GM23338 (cell line): ENCODE data around the gene NDUFA12.

Experiments
- CREB1 ChIP-seq: fragments of 250-450 bp; sonication (Bioruptor Pico); IDR thresholded peaks from 2 replicates; pipeline ENCODE4 v1.5.0; 2020; ENCODE audit warnings: low read depth, mild to moderate bottlenecking, moderate library complexity
- EZH2 ChIP-seq: fragments of 200-600 bp; sonication (generic); IDR thresholded peaks from one replicate; pipeline ENCODE4 v1.8.0; 2017; ENCODE audit warnings: antibody characterized with exemption, mild to moderate bottlenecking, low read depth; ENCODE audit not compliant: unreplicated experiment
- EZH2phosphoT487 ChIP-seq: fragments of 200-600 bp; sonication (generic); IDR thresholded peaks from one replicate; pipeline ENCODE4 v1.8.1; 2018; ENCODE audit warnings: antibody characterized with exemption; ENCODE audit not compliant: unreplicated experiment
- TF ChIP-seq, protein P1 (sequence below): IDR thresholded peaks from one replicate; pipeline ENCODE4 v1.6.1; 2018; ENCODE audit warnings: antibody characterized with exemption; ENCODE audit not compliant: unreplicated experiment
- TF ChIP-seq, protein P2 (sequence below), 2 experiments: fragments of 200-600 bp in 1 of 2; sonication (generic) in 1 of 2; conservative IDR thresholded peaks; 2 replicates each; pipeline versions ENCODE4 v1.5.1 to v1.6.1; 2016 to 2017; ENCODE audit warnings: antibody characterized with exemption in 2 of 2, low read depth in 2 of 2, mild to moderate bottlenecking in 2 of 2, moderate library complexity in 1 of 2

DNA sequence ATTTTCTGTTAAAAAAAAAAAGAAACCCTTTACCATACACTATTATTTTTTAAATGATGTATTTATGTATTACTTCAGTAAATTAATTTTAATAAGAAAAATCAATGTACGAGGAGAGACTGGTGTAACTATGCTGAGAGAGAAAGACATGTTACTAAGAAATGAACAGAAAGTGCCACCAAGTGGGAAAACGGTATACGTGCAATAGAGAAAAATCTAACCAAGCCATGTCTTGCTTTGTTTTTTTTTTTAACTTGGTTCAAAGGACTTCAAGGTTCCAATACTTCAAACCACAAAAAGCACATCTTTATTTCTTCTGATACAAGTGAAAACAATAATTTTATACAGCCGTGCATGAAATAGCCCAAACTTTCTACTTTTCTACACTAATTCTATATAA, 22.9 kb downstream of the NDUFA12 start:
- TF ChIP-seq EZH2, result no peak
- TF ChIP-seq, protein P1, sequence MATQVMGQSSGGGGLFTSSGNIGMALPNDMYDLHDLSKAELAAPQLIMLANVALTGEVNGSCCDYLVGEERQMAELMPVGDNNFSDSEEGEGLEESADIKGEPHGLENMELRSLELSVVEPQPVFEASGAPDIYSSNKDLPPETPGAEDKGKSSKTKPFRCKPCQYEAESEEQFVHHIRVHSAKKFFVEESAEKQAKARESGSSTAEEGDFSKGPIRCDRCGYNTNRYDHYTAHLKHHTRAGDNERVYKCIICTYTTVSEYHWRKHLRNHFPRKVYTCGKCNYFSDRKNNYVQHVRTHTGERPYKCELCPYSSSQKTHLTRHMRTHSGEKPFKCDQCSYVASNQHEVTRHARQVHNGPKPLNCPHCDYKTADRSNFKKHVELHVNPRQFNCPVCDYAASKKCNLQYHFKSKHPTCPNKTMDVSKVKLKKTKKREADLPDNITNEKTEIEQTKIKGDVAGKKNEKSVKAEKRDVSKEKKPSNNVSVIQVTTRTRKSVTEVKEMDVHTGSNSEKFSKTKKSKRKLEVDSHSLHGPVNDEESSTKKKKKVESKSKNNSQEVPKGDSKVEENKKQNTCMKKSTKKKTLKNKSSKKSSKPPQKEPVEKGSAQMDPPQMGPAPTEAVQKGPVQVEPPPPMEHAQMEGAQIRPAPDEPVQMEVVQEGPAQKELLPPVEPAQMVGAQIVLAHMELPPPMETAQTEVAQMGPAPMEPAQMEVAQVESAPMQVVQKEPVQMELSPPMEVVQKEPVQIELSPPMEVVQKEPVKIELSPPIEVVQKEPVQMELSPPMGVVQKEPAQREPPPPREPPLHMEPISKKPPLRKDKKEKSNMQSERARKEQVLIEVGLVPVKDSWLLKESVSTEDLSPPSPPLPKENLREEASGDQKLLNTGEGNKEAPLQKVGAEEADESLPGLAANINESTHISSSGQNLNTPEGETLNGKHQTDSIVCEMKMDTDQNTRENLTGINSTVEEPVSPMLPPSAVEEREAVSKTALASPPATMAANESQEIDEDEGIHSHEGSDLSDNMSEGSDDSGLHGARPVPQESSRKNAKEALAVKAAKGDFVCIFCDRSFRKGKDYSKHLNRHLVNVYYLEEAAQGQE, result no peak
- no peak for TF ChIP-seq CREB1 (CRISPR knock-in tag)
- no peak for TF ChIP-seq EZH2phosphoT487
- TF ChIP-seq, protein P2, sequence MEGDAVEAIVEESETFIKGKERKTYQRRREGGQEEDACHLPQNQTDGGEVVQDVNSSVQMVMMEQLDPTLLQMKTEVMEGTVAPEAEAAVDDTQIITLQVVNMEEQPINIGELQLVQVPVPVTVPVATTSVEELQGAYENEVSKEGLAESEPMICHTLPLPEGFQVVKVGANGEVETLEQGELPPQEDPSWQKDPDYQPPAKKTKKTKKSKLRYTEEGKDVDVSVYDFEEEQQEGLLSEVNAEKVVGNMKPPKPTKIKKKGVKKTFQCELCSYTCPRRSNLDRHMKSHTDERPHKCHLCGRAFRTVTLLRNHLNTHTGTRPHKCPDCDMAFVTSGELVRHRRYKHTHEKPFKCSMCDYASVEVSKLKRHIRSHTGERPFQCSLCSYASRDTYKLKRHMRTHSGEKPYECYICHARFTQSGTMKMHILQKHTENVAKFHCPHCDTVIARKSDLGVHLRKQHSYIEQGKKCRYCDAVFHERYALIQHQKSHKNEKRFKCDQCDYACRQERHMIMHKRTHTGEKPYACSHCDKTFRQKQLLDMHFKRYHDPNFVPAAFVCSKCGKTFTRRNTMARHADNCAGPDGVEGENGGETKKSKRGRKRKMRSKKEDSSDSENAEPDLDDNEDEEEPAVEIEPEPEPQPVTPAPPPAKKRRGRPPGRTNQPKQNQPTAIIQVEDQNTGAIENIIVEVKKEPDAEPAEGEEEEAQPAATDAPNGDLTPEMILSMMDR (conservative IDR thresholded peaks at IDR 0.05; ENCODE audit: low read depth in 2 of 2), result peak; percentile 11 to 28; a peak in 1 of 4 replicates
